ENCODE measurements around the gene TNS4.

Gene TNS4

DNA sequence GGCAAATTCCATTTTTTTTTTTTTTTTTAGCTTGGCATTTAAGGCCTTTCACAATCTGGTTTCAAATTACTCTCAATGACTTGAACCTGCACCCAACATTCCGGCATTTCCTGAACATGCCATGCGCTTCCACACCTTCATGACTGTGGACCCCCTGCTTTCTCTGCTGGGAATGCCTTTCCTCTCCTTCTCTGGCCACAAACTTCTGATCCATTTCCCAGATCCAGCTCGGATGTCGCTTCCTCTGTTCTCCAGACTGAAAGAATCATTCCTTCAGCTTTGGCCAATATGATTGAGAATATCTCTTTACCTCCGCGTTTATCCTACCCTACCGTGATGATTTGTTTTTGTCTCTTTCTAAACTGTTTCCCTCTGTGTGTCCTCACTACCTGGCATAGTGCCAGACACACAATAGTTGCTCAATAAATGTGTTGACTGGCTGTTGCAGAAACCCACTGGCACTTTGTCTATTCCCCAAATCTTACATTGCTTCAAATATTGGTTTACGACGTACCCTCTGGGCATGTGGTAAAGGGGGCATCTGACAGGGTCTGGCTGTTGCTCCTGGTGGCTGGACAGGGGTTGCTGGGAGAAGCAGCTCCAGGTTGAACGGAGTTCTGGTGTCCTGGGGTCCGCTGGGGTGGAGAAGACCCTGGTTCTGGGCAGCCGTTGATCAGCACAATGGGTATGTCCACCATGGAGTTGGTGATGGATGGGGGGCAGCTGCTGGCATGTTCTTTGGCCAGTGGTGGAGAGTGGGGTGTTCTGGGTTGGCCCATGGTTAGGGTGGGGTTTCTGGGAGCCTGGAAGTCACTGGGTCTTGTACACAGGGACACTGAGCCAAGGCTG, 14.7 kb downstream of the TNS4 start:
- Histone ChIP-seq H3K36me3 (replicated peaks; ENCODE audit: insufficient read depth, low read length) (no peaks in the 10 kb centered on the region), H3K27me3 (replicated peaks; ENCODE audit: insufficient read depth, low read length) (peaks cover 64% of the 10 kb centered on the region), H3K4me3 (ENCODE audit: low read length) (no peak overlapping the region), H3K4me1 (ENCODE audit: low read length) (no peaks in the 10 kb centered on the region), H3F3A (ENCODE audit: insufficient read depth, low read length) (no peaks in the 10 kb centered on the region), H3K4me2 (ENCODE audit: low read depth, low read length) (no peak overlapping the region), H4K20me1 (ENCODE audit: insufficient read depth, low read length) (no peaks in the 10 kb centered on the region), H3K27ac (ENCODE audit: low read length) (no peak overlapping the region), H3K79me2 (ENCODE audit: low read length) (no peaks in the 10 kb centered on the region), H3K9me2 (replicated peaks; ENCODE audit: insufficient read depth, low read length) (no peaks in the 10 kb centered on the region), H3K9me3 (replicated peaks; ENCODE audit: insufficient read depth, low read length) (no peaks in the 10 kb centered on the region), H3K9ac (ENCODE audit: low read length) (no peak overlapping the region), H2AFZ (ENCODE audit: low read length) (no peak overlapping the region)
- TF ChIP-seq, protein P1, sequence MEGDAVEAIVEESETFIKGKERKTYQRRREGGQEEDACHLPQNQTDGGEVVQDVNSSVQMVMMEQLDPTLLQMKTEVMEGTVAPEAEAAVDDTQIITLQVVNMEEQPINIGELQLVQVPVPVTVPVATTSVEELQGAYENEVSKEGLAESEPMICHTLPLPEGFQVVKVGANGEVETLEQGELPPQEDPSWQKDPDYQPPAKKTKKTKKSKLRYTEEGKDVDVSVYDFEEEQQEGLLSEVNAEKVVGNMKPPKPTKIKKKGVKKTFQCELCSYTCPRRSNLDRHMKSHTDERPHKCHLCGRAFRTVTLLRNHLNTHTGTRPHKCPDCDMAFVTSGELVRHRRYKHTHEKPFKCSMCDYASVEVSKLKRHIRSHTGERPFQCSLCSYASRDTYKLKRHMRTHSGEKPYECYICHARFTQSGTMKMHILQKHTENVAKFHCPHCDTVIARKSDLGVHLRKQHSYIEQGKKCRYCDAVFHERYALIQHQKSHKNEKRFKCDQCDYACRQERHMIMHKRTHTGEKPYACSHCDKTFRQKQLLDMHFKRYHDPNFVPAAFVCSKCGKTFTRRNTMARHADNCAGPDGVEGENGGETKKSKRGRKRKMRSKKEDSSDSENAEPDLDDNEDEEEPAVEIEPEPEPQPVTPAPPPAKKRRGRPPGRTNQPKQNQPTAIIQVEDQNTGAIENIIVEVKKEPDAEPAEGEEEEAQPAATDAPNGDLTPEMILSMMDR (IDR thresholded peaks at IDR 0.05; ENCODE audit: low read length) = no peak
- TF ChIP-seq EZH2phosphoT487 (IDR thresholded peaks at IDR 0.05; ENCODE audit: low read length) (no peak), EZH2 (optimal IDR thresholded peaks at IDR 0.05; ENCODE audit: low read depth, low read length) (no peak)
- no peak for DNase-seq

DNA sequence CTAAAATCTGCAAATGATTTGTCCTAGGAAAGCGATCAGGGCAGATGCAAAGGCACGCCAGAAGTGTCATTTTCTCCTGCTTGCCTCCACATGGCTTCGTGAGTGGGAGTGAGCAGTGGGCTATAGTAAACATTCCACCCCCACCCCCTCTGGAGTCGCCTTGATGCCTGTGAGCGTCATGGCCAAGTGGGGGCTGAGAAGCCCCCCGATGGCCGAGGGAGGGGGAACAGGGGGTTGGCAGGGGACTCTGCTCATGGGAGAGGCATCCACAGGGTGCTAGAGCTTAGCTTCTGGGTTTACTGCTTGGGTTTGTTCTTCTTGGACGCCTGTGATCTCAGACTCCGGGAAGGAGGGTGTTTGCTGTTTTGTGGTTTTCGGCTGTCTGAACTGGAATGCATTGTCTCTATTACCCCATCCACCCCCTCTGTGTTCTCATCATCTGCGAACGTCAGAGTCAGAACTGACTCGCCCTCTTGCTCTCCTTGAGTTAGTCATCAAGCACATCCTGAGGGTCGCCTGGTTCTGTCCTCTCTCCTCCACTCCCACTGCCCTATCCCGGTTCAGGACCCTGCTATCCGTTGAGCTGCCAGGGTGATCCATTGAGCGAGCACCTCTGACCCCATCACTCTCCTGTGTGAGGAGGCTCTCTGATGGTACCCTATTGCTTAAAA, 15.4 kb downstream of the TNS4 start:
- no peak overlapping the region for H3K4me2 ChIP-seq (ENCODE audit: low read depth, low read length)
- H3K9me2 ChIP-seq (replicated peaks; ENCODE audit: insufficient read depth, low read length) = no peaks in the 10 kb centered on the region
- no peaks in the 10 kb centered on the region for H3K36me3 ChIP-seq (replicated peaks; ENCODE audit: insufficient read depth, low read length)
- H3K4me1 ChIP-seq (ENCODE audit: low read length) = no peaks in the 10 kb centered on the region
- H3K27me3 ChIP-seq (replicated peaks; ENCODE audit: insufficient read depth, low read length) = peaks cover 62% of the 10 kb centered on the region
- H3K27ac ChIP-seq (ENCODE audit: low read length) = no peak overlapping the region
- H3K4me3 ChIP-seq (ENCODE audit: low read length) = no peak overlapping the region
- no peaks in the 10 kb centered on the region for H3K79me2 ChIP-seq (ENCODE audit: low read length)
- TF ChIP-seq EZH2phosphoT487 (IDR thresholded peaks at IDR 0.05; ENCODE audit: low read length) = no peak
- TF ChIP-seq, protein P1 (IDR thresholded peaks at IDR 0.05; ENCODE audit: low read length) = no peak
- no peak for TF ChIP-seq EZH2 (optimal IDR thresholded peaks at IDR 0.05; ENCODE audit: low read depth, low read length)
- no peaks in the 10 kb centered on the region for H3K9me3 ChIP-seq (replicated peaks; ENCODE audit: insufficient read depth, low read length)
- no peaks in the 10 kb centered on the region for H3F3A ChIP-seq (ENCODE audit: insufficient read depth, low read length)
- no peak for DNase-seq
- H4K20me1 ChIP-seq (ENCODE audit: insufficient read depth, low read length) = no peaks in the 10 kb centered on the region
- no peak overlapping the region for H2AFZ ChIP-seq (ENCODE audit: low read length)
- H3K9ac ChIP-seq (ENCODE audit: low read length) = no peak overlapping the region

- Histone ChIP-seq H3K79me2 (ENCODE audit: low read length) (no peaks in the 10 kb centered on the region), H3K4me2 (ENCODE audit: low read depth, low read length) (no peak overlapping the region), H3K4me1 (ENCODE audit: low read length) (no peaks in the 10 kb centered on the region), H3K4me3 (ENCODE audit: low read length) (no peak overlapping the region), H3K27ac (ENCODE audit: low read length) (no peak overlapping the region), H3K9me2 (replicated peaks; ENCODE audit: insufficient read depth, low read length) (no peaks in the 10 kb centered on the region), H3K36me3 (replicated peaks; ENCODE audit: insufficient read depth, low read length) (no peaks in the 10 kb centered on the region), H3K27me3 (replicated peaks; ENCODE audit: insufficient read depth, low read length) (peaks cover 68% of the 10 kb centered on the region), H4K20me1 (ENCODE audit: insufficient read depth, low read length) (no peaks in the 10 kb centered on the region), H3K9ac (ENCODE audit: low read length) (no peak overlapping the region), H3F3A (ENCODE audit: insufficient read depth, low read length) (no peaks in the 10 kb centered on the region), H2AFZ (ENCODE audit: low read length) (no peak overlapping the region), H3K9me3 (replicated peaks; ENCODE audit: insufficient read depth, low read length) (no peaks in the 10 kb centered on the region)
- no peak for DNase-seq
- no peak for TF ChIP-seq EZH2phosphoT487 (IDR thresholded peaks at IDR 0.05; ENCODE audit: low read length)
- no peak for TF ChIP-seq EZH2 (optimal IDR thresholded peaks at IDR 0.05; ENCODE audit: low read depth, low read length)
- TF ChIP-seq, protein P1 (IDR thresholded peaks at IDR 0.05; ENCODE audit: low read length) = no peak
These were observed 16.4 kb downstream of the TNS4 start for GRCh38 chr17:40484973-40485530.
